Activated naive CD4-positive, alpha-beta T cell (primary cell): ENCODE results near the gene SEPHS1.
A peak's percentile ranks its signal among the peaks of the same experiment; 100 is the strongest.

Experiments used
- DNase-seq, 4 experiments: peaks; one replicate each; lab custom pipeline; 2025; lab: John Stamatoyannopoulos, UW

The SEPHS1 gene

GRCh38 chr10:13328126-13328525, 20.0 kb downstream of the SEPHS1 start:
- DNase-seq, result no peak

GRCh38 chr10:13327534-13327933, 20.6 kb downstream of the SEPHS1 start:
- DNase-seq, result no peak

DNA sequence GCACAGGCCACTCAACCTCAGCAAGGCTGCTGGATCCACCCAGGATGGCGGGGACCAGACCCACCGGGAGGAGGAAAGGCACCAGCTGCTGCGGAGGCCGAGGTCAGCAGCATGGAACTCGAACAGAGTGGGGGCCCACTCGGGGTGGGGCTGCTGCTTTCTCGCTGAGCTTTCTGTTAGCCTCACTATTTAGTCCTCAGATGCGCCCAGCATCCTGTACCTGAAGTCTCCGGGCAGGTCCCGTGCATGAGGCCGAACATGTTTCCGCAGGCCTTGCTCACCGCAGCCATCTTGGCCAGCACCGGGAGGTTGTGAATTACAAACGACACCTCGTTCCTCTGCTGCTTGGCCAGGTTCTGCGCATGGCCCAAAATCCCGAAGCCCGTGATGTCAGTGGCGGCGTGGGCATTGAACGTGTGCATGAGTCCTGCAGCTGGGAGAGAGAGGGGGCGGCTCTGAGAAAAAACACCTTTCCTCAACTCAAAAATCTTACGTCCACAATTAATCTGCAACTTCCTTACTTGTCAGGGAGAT, 25.4 kb downstream of the SEPHS1 start:
- DNase-seq, result no peak

DNA sequence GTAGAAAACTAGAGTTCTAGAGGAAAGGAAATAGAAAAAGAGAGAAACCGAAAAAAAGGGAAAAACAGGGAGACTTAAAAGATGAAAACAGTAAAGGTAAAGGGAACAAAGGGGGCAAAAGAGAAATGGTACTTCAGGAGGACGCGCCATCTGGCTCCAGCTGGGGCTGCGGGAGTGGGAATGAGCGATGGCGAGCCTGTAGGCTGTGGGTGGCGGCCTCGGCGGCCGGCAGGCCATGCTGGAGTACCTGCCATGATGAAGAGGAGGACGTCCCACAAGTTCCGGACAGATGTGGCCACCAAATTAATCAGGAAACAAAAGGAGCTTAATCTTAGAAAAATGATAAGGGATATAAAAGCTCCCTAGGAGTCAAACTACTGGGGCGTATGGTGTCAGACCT, 26.5 kb downstream of the SEPHS1 start:
- DNase-seq, result no peak

DNA sequence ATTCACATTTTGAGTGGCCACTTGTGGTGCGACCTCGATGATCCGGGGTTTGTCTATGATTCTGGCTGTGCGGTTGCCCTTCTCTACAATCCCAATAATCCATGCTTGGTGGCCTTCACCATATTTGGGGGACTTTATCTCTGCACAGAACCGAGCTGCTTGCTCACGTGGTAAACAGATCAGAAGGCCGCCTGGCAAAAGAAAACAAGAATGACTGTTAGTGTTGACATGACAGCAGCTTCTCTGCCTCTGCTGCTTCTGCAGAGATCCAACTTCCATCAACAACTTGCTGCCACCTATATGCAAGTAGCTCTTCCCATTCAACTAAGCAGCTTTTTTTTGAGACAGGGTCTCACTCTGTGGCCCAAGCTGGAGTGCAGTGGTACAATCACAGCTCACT, 28.9 kb downstream of the SEPHS1 start:
- DNase-seq, result no peak

- DNase-seq, result no peak
These were observed 30.6 kb downstream of the SEPHS1 start for GRCh38 chr10:13317474-13317873.

- DNase-seq, result no peak
These were observed 31.3 kb downstream of the SEPHS1 start for GRCh38 chr10:13316635-13317311.

GRCh38 chr10:13315361-13315760, 32.7 kb downstream of the SEPHS1 start:
- DNase-seq, result no peak

DNA sequence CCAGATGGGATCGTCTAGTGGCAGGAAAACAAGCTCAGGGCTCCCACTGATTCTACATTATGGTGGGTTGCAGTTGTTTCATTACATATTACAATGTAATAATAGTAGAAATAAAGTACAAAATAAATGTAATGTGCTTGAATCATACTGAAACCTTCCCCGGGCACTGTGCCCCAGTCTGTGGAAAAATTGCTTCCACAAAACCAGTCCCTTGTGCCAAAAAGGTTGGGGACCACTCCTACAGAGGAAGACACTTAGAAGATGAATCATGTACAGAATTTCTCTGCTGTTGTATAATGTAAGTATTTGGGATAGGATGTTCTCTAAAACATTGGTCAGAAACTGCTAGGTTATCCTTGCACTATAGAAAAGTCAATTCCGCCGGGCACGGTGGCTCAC, 36.9 kb downstream of the SEPHS1 start:
- DNase-seq, result no peak

- DNase-seq, result no peak
These were observed 37.4 kb downstream of the SEPHS1 start for GRCh38 chr10:13310518-13311176.

DNA sequence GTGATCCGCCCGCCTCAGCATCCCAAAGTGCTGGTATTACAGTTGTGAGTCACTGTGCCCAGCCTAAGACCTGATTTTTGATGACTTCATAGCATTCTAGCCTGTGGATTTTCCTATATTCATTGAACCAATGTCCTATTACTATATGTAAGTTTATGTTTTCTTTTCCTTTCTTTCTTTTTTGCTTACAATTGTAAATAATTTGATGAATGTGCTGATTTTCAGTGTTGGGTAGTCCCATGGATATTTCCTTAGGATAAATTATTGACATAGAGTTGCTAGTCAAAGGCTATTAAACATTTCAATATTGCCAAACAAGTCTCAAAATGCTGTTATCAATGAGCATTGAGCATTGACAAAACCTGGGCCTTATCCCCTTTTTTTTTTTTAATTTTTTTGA, 38.3 kb downstream of the SEPHS1 start:
- DNase-seq, result no peak

DNA sequence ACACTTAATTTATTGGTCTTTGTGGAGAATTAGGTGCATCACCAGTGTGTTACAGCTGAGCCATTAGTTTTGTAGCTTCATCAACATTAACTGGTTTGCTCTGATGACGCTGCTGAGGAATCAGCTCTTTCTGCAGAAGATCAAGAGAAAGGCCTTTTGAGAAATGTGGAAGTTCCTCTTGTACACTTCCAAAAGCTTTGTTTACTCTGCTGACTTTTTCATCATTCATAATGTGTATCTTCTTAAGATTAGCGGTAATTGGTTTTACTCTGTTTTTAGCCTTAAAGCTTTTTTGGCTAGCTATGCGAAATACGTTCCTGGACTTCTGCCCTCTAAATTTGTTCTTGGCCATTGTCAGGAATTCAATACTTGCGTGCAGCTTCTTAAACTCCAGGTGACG, 40.0 kb downstream of the SEPHS1 start:
- DNase-seq, result no peak

DNA sequence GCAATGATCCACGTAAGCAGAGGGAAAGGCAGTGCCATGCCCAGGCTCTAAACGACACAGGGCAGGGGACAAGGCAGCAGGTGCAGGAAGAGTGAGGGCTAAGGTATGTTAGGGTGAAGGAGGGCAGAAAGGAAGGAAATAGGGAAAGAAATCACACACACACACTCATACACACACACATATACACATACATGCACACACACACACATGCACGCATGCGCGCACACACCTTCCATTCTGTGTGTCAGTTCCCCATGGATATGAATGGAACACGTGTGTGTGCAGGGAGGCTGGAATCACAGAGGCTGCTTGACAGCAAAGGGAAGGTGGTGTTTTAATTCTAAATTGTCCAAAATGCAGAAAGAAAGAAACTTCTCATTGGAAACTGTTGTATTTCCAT, 42.0 kb downstream of the SEPHS1 start:
- DNase-seq, result no peak

DNA sequence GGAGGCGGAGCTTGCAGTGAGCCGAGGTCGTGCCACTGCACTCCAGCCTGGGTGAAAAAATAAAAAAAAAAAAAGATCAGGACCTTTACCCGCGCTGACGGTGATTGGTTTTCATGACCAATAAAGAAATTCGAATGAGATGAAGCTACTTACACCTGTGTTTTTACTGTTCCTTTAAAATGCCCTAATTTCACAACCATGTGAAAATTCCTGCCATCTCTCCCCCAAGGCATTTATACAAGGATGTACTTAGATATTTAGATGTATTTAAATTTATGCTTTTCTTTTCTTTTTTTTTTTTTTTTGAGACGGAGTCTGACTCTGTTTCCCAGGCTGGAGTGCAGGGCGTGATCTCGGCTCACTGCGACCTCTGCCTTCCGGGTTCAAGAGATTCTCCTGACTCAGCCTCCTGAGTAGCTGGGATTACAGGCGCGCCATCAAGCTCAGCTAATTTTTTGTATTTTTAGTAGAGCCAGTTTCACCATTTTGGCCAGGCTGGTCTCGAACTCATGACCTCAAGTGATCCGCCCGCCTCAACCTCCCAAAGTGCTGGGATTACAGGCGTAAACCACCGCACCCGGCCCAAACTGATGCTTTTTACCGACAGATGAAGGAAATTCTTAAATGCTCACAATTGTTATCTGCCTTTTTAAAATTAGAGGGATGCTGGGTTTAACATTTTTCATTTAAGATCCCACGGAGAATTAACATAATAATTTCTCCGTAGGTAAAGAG, 45.1 kb downstream of the SEPHS1 start:
- DNase-seq, result no peak

- peak; percentile 31 to 75 (median 52) for DNase-seq
These were observed 48.4 kb downstream of the SEPHS1 start, which contains the start of gene PHYH for GRCh38 chr10:13299437-13300287. TSS of gene PHYH (minus strand) at chr10:13300064. CDS start at chr10:13300042, 22 bp downstream.

GRCh38 chr10:13298748-13299436, 49.2 kb downstream of the SEPHS1 start:
- DNase-seq, result no peak

DNA sequence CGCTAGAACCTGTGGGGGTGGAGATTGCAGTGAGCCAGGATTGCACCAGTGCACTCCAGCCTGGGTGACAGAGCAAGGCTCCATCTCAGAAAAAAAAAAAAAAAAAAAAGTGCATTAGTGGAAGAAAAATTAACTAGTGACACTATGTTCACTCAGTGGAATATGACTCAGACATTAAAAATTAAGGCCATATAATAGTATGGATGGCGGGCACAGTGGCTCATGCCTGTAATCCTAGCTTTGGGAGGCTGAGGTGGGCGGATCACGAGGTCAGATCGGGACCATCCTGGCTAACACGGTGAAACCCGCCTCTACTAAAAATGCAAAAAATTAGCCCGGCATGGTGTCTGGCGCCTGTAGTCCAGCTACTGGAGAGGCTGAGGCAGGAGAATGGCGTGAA, 51.6 kb downstream of the SEPHS1 start:
- DNase-seq, result no peak

- DNase-seq, result no peak
These were observed 53.3 kb downstream of the SEPHS1 start for GRCh38 chr10:13294784-13295183.

GRCh38 chr10:13291821-13292773, 56.0 kb downstream of the SEPHS1 start:
- DNase-seq, result no peak

- no peak for DNase-seq
These were observed 57.0 kb downstream of the SEPHS1 start for GRCh38 chr10:13291061-13291460.
